ENCODE measurements around the gene ZC3H18.

- no peak for TF ChIP-seq CTCF (IDR thresholded peaks at IDR 0.05; ENCODE audit: poor library complexity, severe bottlenecking)
- no peak for TF ChIP-seq EZH2 (IDR thresholded peaks at IDR 0.05; ENCODE audit: borderline replicate concordance, insufficient read depth, low read length, poor library complexity, severe bottlenecking)
- TF ChIP-seq POLR2AphosphoS5 (IDR thresholded peaks at IDR 0.05), result no peak
- no peak for TF ChIP-seq MXI1 (conservative IDR thresholded peaks at IDR 0.05; ENCODE audit: poor library complexity, severe bottlenecking)
- TF ChIP-seq RAD21 (conservative IDR thresholded peaks at IDR 0.05), result no peak
- TF ChIP-seq REST (IDR thresholded peaks at IDR 0.05; ENCODE audit: borderline replicate concordance), result no peak
- TF ChIP-seq TAF1 (IDR thresholded peaks at IDR 0.05; ENCODE audit: low read depth), result no peak
- no peak for TF ChIP-seq EP300 (conservative IDR thresholded peaks at IDR 0.05; ENCODE audit: poor library complexity, severe bottlenecking)
- no peak for TF ChIP-seq SMC3 (conservative IDR thresholded peaks at IDR 0.05; ENCODE audit: poor library complexity)
Observed at GRCh38 chr16:88655053-88655732, 85.0 kb downstream of the ZC3H18 start.
